IMR-90 (cell line): Measurements from ENCODE around the gene THSD7B. TPM values are rescaled to one million over a fixed set of nuclear protein-coding genes. Genes with fewer than 3 reads are reported as not detected.
A peak's percentile ranks its signal among the peaks of the same experiment; 100 is the strongest.

Source experiments
- ATAC-seq: fragments of 200-7000 bp; cut with Tn5 transposase; 2 replicates; pipeline ENCODE4 v1.9.1; 2020; ENCODE audit warnings: low read depth, mild to moderate bottlenecking, moderate library complexity
- BruUV-seq: library from RNA; stranded (reverse); fragments of 400-500 nt; replicated peaks from 2 replicates; lab custom pipeline; 2021; lab: Mats Ljungman, UMichigan
- CTCF ChIA-PET: fragments of 300-600 bp; formaldehyde crosslinking; extraction: SDS; loops from one replicate; lab custom pipeline; 2021; ENCODE audit warnings: antibody characterized with exemption; lab: Yijun Ruan, JAX
- POLR2A ChIA-PET: fragments of 300-600 bp; sonication (Branson Sonifier 250); formaldehyde crosslinking; loops from one replicate; lab custom pipeline; 2022; ENCODE audit warnings: antibody characterized with exemption; ENCODE audit not compliant: unreplicated experiment; lab: Charles Lee
- DNase-seq: peaks from one replicate; pipeline ENCODE4 v3.0.0; 2013
- H2AFZ ChIP-seq: replicated peaks from 2 replicates; pipeline ENCODE3; 2013; ENCODE audit warnings: low read length, mild to moderate bottlenecking; ENCODE audit not compliant: poor library complexity
- H2AK5ac ChIP-seq: 2 replicates; pipeline ENCODE4 v1.6.1; 2013; ENCODE audit warnings: low read depth, low read length, inconsistent platforms
- H2AK9ac ChIP-seq: replicated peaks from 2 replicates; pipeline ENCODE3; 2013; ENCODE audit warnings: mild to moderate bottlenecking, low read depth, low read length, moderate library complexity; ENCODE audit not compliant: poor library complexity
- H2BK120ac ChIP-seq: 2 replicates; pipeline ENCODE4 v1.6.1; 2013; ENCODE audit warnings: low read depth, low read length, inconsistent platforms
- H2BK15ac ChIP-seq: 3 replicates; pipeline ENCODE4 v1.6.1; 2013; ENCODE audit warnings: low read depth, low read length, inconsistent platforms
- H2BK20ac ChIP-seq: 2 replicates; pipeline ENCODE4 v1.6.1; 2013; ENCODE audit warnings: low read depth, mild to moderate bottlenecking, inconsistent platforms, low read length, moderate library complexity
- H2BK5ac ChIP-seq: 2 replicates; pipeline ENCODE4 v1.6.1; 2013; ENCODE audit warnings: mild to moderate bottlenecking, low read depth, low read length, inconsistent platforms; ENCODE audit not compliant: poor library complexity, severe bottlenecking
- H3K14ac ChIP-seq: replicated peaks from 2 replicates; pipeline ENCODE4 v1.6.1; 2013; ENCODE audit warnings: low read depth, low read length, inconsistent platforms
- H3K18ac ChIP-seq: 2 replicates; pipeline ENCODE4 v1.6.1; 2013; ENCODE audit warnings: low read depth, low read length, control low read depth
- H3K23ac ChIP-seq: 2 replicates; pipeline ENCODE4 v1.6.1; 2013; ENCODE audit warnings: low read depth, low read length, inconsistent platforms
- H3K27ac ChIP-seq: 2 replicates; pipeline ENCODE4 v1.5.1; 2013; ENCODE audit warnings: mild to moderate bottlenecking, control low read depth, low read length; ENCODE audit not compliant: insufficient read depth
- H3K27me3 ChIP-seq: 2 replicates; pipeline ENCODE4 v1.6.1; 2013; ENCODE audit warnings: low read length; ENCODE audit not compliant: control insufficient read depth, insufficient read depth
- H3K36me3 ChIP-seq: 2 replicates; pipeline ENCODE4 v1.6.1; 2013; ENCODE audit warnings: low read length, mixed read lengths; ENCODE audit not compliant: control insufficient read depth, insufficient read depth
- H3K4ac ChIP-seq: 2 replicates; pipeline ENCODE4 v1.6.1; 2013; ENCODE audit warnings: low read depth, low read length, inconsistent platforms
- H3K4me1 ChIP-seq: 2 replicates; pipeline ENCODE4 v1.6.1; 2013; ENCODE audit warnings: low read length, mixed read lengths; ENCODE audit not compliant: control insufficient read depth, insufficient read depth
- H3K4me2 ChIP-seq: 2 replicates; pipeline ENCODE4 v1.6.1; 2013; ENCODE audit warnings: low read depth, mild to moderate bottlenecking, control low read depth, low read length, moderate library complexity
- H3K4me3 ChIP-seq: 2 replicates; pipeline ENCODE4 v1.5.1; 2013; ENCODE audit warnings: low read depth, mild to moderate bottlenecking, control low read depth, low read length, moderate library complexity; ENCODE audit not compliant: insufficient read depth
- H3K56ac ChIP-seq: 2 replicates; pipeline ENCODE4 v1.6.1; 2013; ENCODE audit warnings: low read length, inconsistent platforms; ENCODE audit not compliant: insufficient read depth; ENCODE audit errors: extremely low read depth
- H3K79me1 ChIP-seq, 2 experiments: 2 replicates each; pipeline ENCODE4 v1.6.1; 2013; ENCODE audit warnings: low read length in 2 of 2, inconsistent platforms in 1 of 2, low read depth in 1 of 2
- H3K9ac ChIP-seq: 2 replicates; pipeline ENCODE4 v1.6.1; 2013; ENCODE audit warnings: low read depth, low read length, control low read depth
- H3K9me1 ChIP-seq: 2 replicates; pipeline ENCODE4 v1.6.1; 2013; ENCODE audit warnings: low read length, inconsistent platforms; ENCODE audit not compliant: insufficient read depth
- H3K9me3 ChIP-seq: 2 replicates; pipeline ENCODE4 v1.6.1; 2013; ENCODE audit warnings: low read length; ENCODE audit not compliant: control insufficient read depth, insufficient read depth
- H4K20me1 ChIP-seq: 2 replicates; pipeline ENCODE4 v1.6.1; 2013; ENCODE audit warnings: low read length, inconsistent platforms; ENCODE audit not compliant: insufficient read depth
- H4K5ac ChIP-seq: 2 replicates; pipeline ENCODE4 v1.6.1; 2013; ENCODE audit warnings: mild to moderate bottlenecking, low read depth, low read length, control low read depth
- H4K8ac ChIP-seq, 2 experiments: 2 replicates each; pipeline ENCODE4 v1.6.1; 2013; ENCODE audit warnings: low read depth in 2 of 2, low read length in 2 of 2, control low read depth in 1 of 2, inconsistent platforms in 1 of 2
- H4K91ac ChIP-seq: 2 replicates; pipeline ENCODE4 v1.6.1; 2013; ENCODE audit warnings: low read depth, low read length, inconsistent platforms; ENCODE audit not compliant: insufficient read depth
- CEBPB ChIP-seq: IDR thresholded peaks from 2 replicates; pipeline ENCODE4 v1.6.1; 2012; ENCODE audit warnings: low read depth, low read length, improper control_type of control experiment
- FOS ChIP-seq: fragments of 150-350 bp; IDR thresholded peaks from 2 replicates; pipeline ENCODE4 v1.6.1; 2016; ENCODE audit warnings: low read depth, low read length
- WGBS, 2 experiments: methylation state at CpG; one replicate each; pipeline versions ENCODE4 v1.1.5 to v1.1.7; 2013; ENCODE audit warnings: missing lambda C conversion rate in 2 of 2; ENCODE audit not compliant: insufficient read length in 1 of 2; ENCODE audit errors: extremely low coverage in 2 of 2; 5-methylcytosine and 5-hydroxymethylcytosine counted together
- dilution Hi-C: fragments of 300-500 bp; cut with HindIII; formaldehyde crosslinking; loops from one replicate; pipeline ENCODE4 v1.14.3; 2018; ENCODE audit warnings: low sequenced_read_pairs; ENCODE audit not compliant: unreplicated experiment
- in situ Hi-C: fragments of 300-500 bp; cut with MboI; formaldehyde crosslinking; loops from 3 replicates; pipeline ENCODE4 v1.14.3; 2019; ENCODE audit warnings: low sequenced_read_pairs, inconsistent platforms, mixed read lengths
- intact Hi-C: fragments of 100-400 bp; cut with micrococcal nuclease; formaldehyde crosslinking; loops from 2 replicates; pipeline ENCODE4 v1.10.0; 2022
- polyA plus RNA-seq, 3 experiments: library from polyadenylated mRNA; depleted of rRNA; stranded (reverse); fragments of >200 nt; gene quantifications; 2 replicates each; pipeline ENCODE4 v1.2.3, GENCODE V29; 2012; ENCODE audit warnings: low replicate concordance in 1 of 3
- total RNA-seq: library from RNA; depleted of rRNA; stranded (reverse); fragments of >200 nt; gene quantifications from 2 replicates; pipeline ENCODE4 v1.2.3, GENCODE V29; 2012
- TF ChIP-seq, protein P1 (sequence below): conservative IDR thresholded peaks from 2 replicates; pipeline ENCODE4 v1.5.1; 2012; ENCODE audit warnings: mild to moderate bottlenecking, low read depth, low read length, improper control_type of control experiment

THSD7B gene
- total and polyA plus RNA-seq, 2 of the 4 experiments (the other 2 are of a cell fraction): not detected

DNA sequence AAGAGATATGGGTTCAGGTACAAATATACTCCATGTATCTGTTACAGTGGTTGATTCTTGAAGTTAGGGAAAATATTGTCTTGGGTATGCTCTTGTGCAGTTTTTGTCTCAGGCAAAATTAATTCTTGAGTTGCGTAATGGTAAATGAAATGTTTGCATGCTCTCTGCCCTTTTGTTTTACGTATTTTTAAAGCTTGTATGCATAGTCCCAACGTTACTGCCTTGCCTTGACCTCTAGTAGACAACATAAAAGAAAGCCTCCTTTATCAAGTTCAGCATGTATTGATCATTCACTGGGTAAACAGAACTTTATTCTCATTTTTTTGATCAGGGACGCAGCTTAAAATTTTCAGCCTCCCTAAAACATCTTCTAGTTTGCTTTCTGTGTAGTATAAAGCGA lies 283.1 kb downstream of the THSD7B start:
- Histone ChIP-seq H2BK120ac (no peak overlapping the region), H4K5ac (no peak overlapping the region), H2BK5ac (no peak overlapping the region), H3K9ac (no peak overlapping the region), H2BK20ac (no peak overlapping the region), H3K4me2 (no peak overlapping the region), H3K4ac (no peak overlapping the region), H3K14ac (no peak overlapping the region), H3K27ac (no peak overlapping the region), H3K36me3 (no peaks in the 10 kb centered on the region), H4K20me1 (no peaks in the 10 kb centered on the region), H2BK15ac (no peak overlapping the region), H2AK9ac (no peak overlapping the region), H2AK5ac (no peak overlapping the region), H3K18ac (no peak overlapping the region), H3K56ac (no peak overlapping the region), H3K4me1 (no peaks in the 10 kb centered on the region), H3K23ac (no peak overlapping the region), H3K9me1 (no peaks in the 10 kb centered on the region), H4K8ac (no peak overlapping the region), H3K4me3 (no peak overlapping the region), H3K27me3 (no peaks in the 10 kb centered on the region), H3K9me3 (peaks cover 2% of the 10 kb centered on the region), H4K91ac (no peak overlapping the region), H2AFZ (no peak overlapping the region), H3K79me1 (no peaks in the 10 kb centered on the region)
- ChIA-PET POLR2A (no interaction called here), CTCF (no interaction called here)
- no TSS peak for BruUV-seq
- dilution Hi-C loops: no loop called here
- intact Hi-C loops: no loop called here
- ATAC-seq: no peak
- TF ChIP-seq CEBPB: peak; percentile 30; the same call in 1 of the 2 replicates
- TF ChIP-seq, protein P1, sequence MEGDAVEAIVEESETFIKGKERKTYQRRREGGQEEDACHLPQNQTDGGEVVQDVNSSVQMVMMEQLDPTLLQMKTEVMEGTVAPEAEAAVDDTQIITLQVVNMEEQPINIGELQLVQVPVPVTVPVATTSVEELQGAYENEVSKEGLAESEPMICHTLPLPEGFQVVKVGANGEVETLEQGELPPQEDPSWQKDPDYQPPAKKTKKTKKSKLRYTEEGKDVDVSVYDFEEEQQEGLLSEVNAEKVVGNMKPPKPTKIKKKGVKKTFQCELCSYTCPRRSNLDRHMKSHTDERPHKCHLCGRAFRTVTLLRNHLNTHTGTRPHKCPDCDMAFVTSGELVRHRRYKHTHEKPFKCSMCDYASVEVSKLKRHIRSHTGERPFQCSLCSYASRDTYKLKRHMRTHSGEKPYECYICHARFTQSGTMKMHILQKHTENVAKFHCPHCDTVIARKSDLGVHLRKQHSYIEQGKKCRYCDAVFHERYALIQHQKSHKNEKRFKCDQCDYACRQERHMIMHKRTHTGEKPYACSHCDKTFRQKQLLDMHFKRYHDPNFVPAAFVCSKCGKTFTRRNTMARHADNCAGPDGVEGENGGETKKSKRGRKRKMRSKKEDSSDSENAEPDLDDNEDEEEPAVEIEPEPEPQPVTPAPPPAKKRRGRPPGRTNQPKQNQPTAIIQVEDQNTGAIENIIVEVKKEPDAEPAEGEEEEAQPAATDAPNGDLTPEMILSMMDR: no peak
- no peak for TF ChIP-seq FOS
- no peak for DNase-seq
- WGBS, 2 experiments: no CpG with 5 or more reads among the region's 5 CpGs
- in situ Hi-C loops: no loop called here
